Measurements from ENCODE around the gene CFAP99. TPM values are rescaled to one million over a fixed set of nuclear protein-coding genes. Genes with fewer than 3 reads are reported as not detected.
"Not testable (repeated sequence)": the region's sequence is repeated elsewhere in the genome, so short reads cannot be mapped to it uniquely, and the experiment has no call there.

CFAP99 gene
- total RNA-seq, 1 donor from 2014 or later = not detected

DNA sequence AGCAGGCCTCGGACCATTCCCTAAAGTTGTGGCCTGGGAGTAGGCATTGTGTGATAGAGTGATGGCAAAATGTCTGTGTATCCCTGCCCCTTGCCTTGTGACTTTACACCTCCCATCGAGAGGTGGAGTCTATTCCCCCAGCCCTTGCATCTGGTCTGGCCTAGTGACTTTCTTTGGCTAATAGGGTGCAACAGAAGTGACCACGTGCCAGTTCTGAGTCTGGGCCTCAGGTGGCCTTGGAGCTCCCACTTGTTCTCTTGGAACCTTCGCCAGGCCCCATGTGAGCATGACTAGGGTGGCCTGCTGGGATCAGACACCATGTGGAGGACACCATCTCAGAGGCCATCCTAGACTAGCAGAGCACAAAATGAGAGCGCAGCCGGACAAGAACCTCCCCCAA is 46.3 kb downstream of the CFAP99 start:
- peaks cover 6% of the 10 kb centered on the region for H3K36me3 Mint-ChIP-seq
- Histone ChIP-seq H3K27me3 (peaks cover 34% of the 10 kb centered on the region), H3K4me2 (no peak overlapping the region), H3F3A (ENCODE audit: low read depth) (peaks cover 46% of the 10 kb centered on the region), H2AFZ (replicated peaks) (no peak overlapping the region), H3K36me3 (no peaks in the 10 kb centered on the region), H3K4me1 (peaks cover 6% of the 10 kb centered on the region), H3K9ac (no peak overlapping the region), H4K20me1 (ENCODE audit: low read depth) (peaks cover 6% of the 10 kb centered on the region), H3K79me2 (ENCODE audit: low read depth) (peaks cover 33% of the 10 kb centered on the region), H3K9me3 (ENCODE audit: low read depth) (no peaks in the 10 kb centered on the region), H3K4me3 (no peak overlapping the region), H3K27ac (no peak overlapping the region)
- peaks cover 21% of the 10 kb centered on the region for H3K4me1 Mint-ChIP-seq
- DNase-seq (ENCODE audit: low spot score) = no peak
- peaks cover 10% of the 10 kb centered on the region for H3K27me3 Mint-ChIP-seq (ENCODE audit: insufficient read depth, low read depth)
- TF ChIP-seq EZH2phosphoT487 (IDR thresholded peaks at IDR 0.05) (no peak), EZH2 (IDR thresholded peaks at IDR 0.05) (no peak)
- TF ChIP-seq, protein P1, sequence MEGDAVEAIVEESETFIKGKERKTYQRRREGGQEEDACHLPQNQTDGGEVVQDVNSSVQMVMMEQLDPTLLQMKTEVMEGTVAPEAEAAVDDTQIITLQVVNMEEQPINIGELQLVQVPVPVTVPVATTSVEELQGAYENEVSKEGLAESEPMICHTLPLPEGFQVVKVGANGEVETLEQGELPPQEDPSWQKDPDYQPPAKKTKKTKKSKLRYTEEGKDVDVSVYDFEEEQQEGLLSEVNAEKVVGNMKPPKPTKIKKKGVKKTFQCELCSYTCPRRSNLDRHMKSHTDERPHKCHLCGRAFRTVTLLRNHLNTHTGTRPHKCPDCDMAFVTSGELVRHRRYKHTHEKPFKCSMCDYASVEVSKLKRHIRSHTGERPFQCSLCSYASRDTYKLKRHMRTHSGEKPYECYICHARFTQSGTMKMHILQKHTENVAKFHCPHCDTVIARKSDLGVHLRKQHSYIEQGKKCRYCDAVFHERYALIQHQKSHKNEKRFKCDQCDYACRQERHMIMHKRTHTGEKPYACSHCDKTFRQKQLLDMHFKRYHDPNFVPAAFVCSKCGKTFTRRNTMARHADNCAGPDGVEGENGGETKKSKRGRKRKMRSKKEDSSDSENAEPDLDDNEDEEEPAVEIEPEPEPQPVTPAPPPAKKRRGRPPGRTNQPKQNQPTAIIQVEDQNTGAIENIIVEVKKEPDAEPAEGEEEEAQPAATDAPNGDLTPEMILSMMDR (IDR thresholded peaks at IDR 0.05) = no peak
- H3K4me3 Mint-ChIP-seq = no peak overlapping the region
- no peaks in the 10 kb centered on the region for H3K9me3 Mint-ChIP-seq
- H3K27ac Mint-ChIP-seq = no peak overlapping the region

DNA sequence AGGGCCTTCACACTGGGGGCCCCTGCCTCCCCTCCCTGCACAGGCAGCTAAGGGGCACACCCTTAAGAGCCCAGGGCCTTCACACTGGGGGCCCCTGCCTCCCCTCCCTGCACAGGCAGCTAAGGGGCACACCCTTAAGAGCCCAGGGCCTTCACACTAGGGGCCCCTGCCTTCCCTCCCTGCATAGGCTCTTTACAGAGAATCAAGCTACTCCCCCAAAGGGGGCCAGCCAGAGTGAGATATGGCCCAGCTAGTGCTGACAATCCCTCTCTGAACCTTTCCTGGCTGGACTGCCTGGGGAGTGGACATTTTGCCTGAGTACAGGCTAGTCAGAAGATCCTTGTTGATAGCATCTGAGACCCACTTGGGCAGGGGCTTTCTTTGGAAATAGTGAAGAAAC is 46.8 kb downstream of the CFAP99 start:
- not testable (repeated sequence) for H3K27me3 Mint-ChIP-seq (ENCODE audit: insufficient read depth, low read depth); H3K9me3 Mint-ChIP-seq; H3K27ac Mint-ChIP-seq; H2AFZ ChIP-seq (replicated peaks); H3K36me3 ChIP-seq; H3K9ac ChIP-seq; DNase-seq (ENCODE audit: low spot score); H3K4me3 ChIP-seq; H3K4me2 ChIP-seq; H3K27ac ChIP-seq; H3K4me3 Mint-ChIP-seq; H3K9me3 ChIP-seq (ENCODE audit: low read depth)
- Histone ChIP-seq H3K27me3 (peaks cover 34% of the 10 kb centered on the region), H3F3A (ENCODE audit: low read depth) (peaks cover 51% of the 10 kb centered on the region), H3K4me1 (peaks cover 11% of the 10 kb centered on the region), H4K20me1 (ENCODE audit: low read depth) (peaks cover 11% of the 10 kb centered on the region), H3K79me2 (ENCODE audit: low read depth) (peaks cover 38% of the 10 kb centered on the region)
- peaks cover 26% of the 10 kb centered on the region for H3K4me1 Mint-ChIP-seq
- H3K36me3 Mint-ChIP-seq = peaks cover 11% of the 10 kb centered on the region

DNA sequence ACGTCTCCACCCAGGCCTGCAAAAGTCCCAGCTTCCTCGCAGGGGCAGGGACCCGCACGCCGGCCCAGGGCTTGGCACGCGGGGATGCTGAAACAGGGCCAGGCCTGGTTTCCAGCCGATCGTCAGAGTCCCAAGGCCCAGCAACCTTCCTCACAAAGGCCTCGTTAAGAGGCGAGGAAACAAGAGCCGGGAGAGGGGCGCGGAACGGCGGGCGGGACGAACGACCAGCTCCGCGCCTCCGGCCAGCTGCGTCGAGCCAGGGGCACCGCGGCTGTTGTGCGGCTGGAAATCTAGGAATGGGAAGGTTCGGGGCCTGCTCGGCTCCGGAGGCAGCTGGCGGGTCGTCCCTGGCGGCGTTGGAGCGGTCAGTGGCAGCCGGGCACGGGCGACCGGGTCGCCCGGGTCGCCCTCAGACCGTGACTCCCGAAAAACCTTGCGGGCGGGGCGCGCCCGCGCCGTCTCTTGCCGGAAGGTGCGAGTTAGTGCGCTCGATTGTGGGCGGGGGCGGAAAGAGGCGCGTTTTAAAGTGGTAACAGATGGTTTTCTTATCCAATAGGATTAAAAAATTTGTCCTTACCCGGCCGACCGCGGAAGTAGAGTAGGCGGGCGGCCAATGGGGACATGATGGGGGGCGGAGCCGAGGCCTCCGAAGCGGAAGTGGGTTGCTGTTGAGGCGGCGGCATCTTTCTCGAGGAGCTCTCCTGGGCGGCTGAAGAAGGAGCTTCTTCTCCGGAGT is 49.9 kb downstream of the CFAP99 start, which contains the start of gene RNF4:
TSS of gene RNF4 (plus strand) at position 651 of the 736 bp plus-strand sequence. CDS start 21,388 bp downstream, outside the sequence.
- Histone ChIP-seq H3K27me3 (peaks cover 4% of the 10 kb centered on the region), H3K4me3 (peak within 1 kb of the TSS; percentile 84), H3F3A (ENCODE audit: low read depth) (peaks cover 35% of the 10 kb centered on the region), H3K36me3 (peaks cover 16% of the 10 kb centered on the region), H4K20me1 (ENCODE audit: low read depth) (peaks cover 36% of the 10 kb centered on the region), H3K9ac (peak within 1 kb of the TSS; percentile 88), H3K4me1 (peaks cover 8% of the 10 kb centered on the region), H3K9me3 (ENCODE audit: low read depth) (no peaks in the 10 kb centered on the region), H3K79me2 (ENCODE audit: low read depth) (peaks cover 69% of the 10 kb centered on the region), H3K27ac (peak within 1 kb of the TSS; percentile 78), H2AFZ (replicated peaks) (peak within 1 kb of the TSS; percentile 69), H3K4me2 (peak within 1 kb of the TSS; percentile 99)
- H3K27ac Mint-ChIP-seq = peak within 1 kb of the TSS; percentile 91
- H3K36me3 Mint-ChIP-seq = peaks cover 33% of the 10 kb centered on the region
- peaks cover 25% of the 10 kb centered on the region for H3K4me1 Mint-ChIP-seq
- peak within 1 kb of the TSS; percentile 96 for H3K4me3 Mint-ChIP-seq
- H3K27me3 Mint-ChIP-seq (ENCODE audit: insufficient read depth, low read depth) = peaks cover 9% of the 10 kb centered on the region
- TF ChIP-seq, protein P1 (IDR thresholded peaks at IDR 0.05) = no peak
- TF ChIP-seq EZH2 (IDR thresholded peaks at IDR 0.05) = peak; percentile 34
- DNase-seq (ENCODE audit: low spot score) = peak; percentile 98
- H3K9me3 Mint-ChIP-seq = peaks cover 11% of the 10 kb centered on the region
